Bronchial epithelial cell (primary cell): ENCODE data around the gene SGPP2. TPM values are rescaled to one million over a fixed set of nuclear protein-coding genes. Genes with fewer than 3 reads are reported as not detected.

Experiments used
- DNase-seq: peaks from one replicate; pipeline ENCODE4 v3.0.0-alpha.2; 2010; ENCODE audit warnings: low read depth
- FAIRE-seq: peaks from 2 replicates; lab custom pipeline; 2011; peaks lifted over from hg19 to GRCh38; lab: Jason Lieb, UNC
- H3K27me3 ChIP-seq: 2 replicates; pipeline ENCODE4 v1.5.1; 2011; ENCODE audit warnings: low read length; ENCODE audit not compliant: control insufficient read depth, insufficient read depth
- H3K36me3 ChIP-seq: 2 replicates; pipeline ENCODE4 v1.5.1; 2011; ENCODE audit warnings: low read length; ENCODE audit not compliant: control insufficient read depth, insufficient read depth
- H3K4me3 ChIP-seq: 2 replicates; pipeline ENCODE4 v1.5.1; 2011; ENCODE audit warnings: mild to moderate bottlenecking, low read depth, low read length, control low read depth
- total RNA-seq: library from RNA; depleted of rRNA; stranded (reverse); fragments of >200 nt; gene quantifications from 2 replicates; pipeline ENCODE4 v1.2.1, GENCODE V29; 2014
- TF ChIP-seq, protein P1 (sequence below): IDR thresholded peaks from 2 replicates; pipeline ENCODE4 v1.5.1; 2011; ENCODE audit warnings: mild to moderate bottlenecking, moderate library complexity, low read length, control low read depth, inconsistent platforms; ENCODE audit not compliant: insufficient read depth, severe bottlenecking

SGPP2 gene
- total RNA-seq, 1 donor from 2014 or later: 9.7 TPM

DNA sequence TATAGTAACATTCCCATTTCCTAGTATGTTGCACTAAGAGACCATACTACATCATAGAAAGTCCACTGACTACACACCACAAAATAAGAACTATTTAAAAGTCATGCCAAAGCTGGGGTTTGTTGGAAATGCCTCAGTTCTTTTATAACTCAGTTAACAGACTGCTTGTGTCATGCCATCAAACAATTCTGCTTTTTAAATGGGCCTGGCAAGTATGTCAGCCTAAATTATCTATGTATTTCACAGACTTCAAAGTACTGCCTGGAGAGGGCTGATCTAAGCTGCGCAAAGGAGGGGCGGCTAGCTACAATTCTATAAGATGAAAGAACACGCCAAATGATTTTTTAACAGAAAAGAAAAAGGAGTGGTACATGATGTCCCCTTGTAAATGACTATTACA lies 182.0 kb downstream of the SGPP2 start:
- DNase-seq (no peak), FAIRE-seq (no peak)
- Histone ChIP-seq H3K36me3 (peaks cover 1% of the 10 kb centered on the region), H3K27me3 (no peaks in the 10 kb centered on the region), H3K4me3 (no peak overlapping the region)
- TF ChIP-seq, protein P1, sequence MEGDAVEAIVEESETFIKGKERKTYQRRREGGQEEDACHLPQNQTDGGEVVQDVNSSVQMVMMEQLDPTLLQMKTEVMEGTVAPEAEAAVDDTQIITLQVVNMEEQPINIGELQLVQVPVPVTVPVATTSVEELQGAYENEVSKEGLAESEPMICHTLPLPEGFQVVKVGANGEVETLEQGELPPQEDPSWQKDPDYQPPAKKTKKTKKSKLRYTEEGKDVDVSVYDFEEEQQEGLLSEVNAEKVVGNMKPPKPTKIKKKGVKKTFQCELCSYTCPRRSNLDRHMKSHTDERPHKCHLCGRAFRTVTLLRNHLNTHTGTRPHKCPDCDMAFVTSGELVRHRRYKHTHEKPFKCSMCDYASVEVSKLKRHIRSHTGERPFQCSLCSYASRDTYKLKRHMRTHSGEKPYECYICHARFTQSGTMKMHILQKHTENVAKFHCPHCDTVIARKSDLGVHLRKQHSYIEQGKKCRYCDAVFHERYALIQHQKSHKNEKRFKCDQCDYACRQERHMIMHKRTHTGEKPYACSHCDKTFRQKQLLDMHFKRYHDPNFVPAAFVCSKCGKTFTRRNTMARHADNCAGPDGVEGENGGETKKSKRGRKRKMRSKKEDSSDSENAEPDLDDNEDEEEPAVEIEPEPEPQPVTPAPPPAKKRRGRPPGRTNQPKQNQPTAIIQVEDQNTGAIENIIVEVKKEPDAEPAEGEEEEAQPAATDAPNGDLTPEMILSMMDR: no peak

DNA sequence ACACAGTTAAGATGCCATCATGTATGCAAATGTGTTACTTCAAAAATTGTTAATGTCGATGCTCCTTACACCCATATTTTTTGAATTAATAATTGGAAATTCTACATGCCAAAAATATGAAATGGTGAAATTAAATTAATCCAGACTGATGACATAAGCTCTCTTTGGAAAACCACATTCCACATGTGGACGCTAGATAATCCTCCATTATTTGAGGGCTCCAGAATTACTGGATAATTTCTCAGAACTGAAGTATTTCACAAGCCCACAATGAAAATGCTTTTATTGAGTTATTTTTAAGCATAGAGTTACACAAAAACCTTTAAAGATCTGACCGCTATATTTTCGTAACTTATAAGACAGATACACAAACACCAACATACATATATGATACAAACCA lies 183.7 kb downstream of the SGPP2 start:
- DNase-seq: no peak
- TF ChIP-seq, protein P1: no peak
- FAIRE-seq: no peak
- Histone ChIP-seq H3K27me3 (no peaks in the 10 kb centered on the region), H3K4me3 (no peak overlapping the region), H3K36me3 (peaks cover 3% of the 10 kb centered on the region)

DNA sequence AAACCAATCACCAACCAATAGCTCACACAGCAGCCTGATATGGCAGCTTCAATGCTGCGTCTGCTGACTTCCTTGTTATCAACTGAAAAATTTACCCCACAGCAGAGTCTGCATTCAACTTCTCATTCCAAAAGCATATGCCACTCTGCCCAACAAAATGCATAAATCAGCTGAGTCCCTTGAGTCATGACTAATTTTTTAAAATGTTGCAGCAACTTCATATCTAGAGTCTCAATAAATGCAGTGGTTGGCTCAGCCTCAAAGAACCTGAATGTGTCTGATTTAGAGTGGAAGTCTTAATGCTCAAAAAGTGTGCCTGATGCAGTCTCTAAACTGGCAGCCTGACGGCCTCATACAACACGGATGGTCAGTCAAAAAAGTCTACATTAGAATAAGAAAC lies 185.0 kb downstream of the SGPP2 start:
- Histone ChIP-seq H3K36me3 (peaks cover 3% of the 10 kb centered on the region), H3K4me3 (no peak overlapping the region), H3K27me3 (no peaks in the 10 kb centered on the region)
- DNase-seq (no peak), FAIRE-seq (no peak)
- TF ChIP-seq, protein P1: no peak

Other genes with a start within 250 kb of the SGPP2 start
- not detected in 2 replicates for gene PAX3, start 125.5 kb upstream of the SGPP2 start, total RNA-seq
- gene FARSB, start 231.5 kb downstream of the SGPP2 start, total RNA-seq: 12.9 and 13.6 TPM in 2 replicates
- not detected in 2 replicates for gene MOGAT1, start 247.1 kb downstream of the SGPP2 start, total RNA-seq